ENCODE results near the gene MKRN3. TPM values are rescaled to one million over a fixed set of nuclear protein-coding genes. Genes with fewer than 3 reads are reported as not detected.

Gene MKRN3
- total RNA-seq, 2 experiments from 2014 or later, result 2.6 to 3.1 TPM

GRCh38 chr15:23616536-23616935 is 51.1 kb downstream of the MKRN3 start:
- Histone ChIP-seq H3K4me1 (ENCODE audit: insufficient read depth, low read length) (no peaks in the 10 kb centered on the region), H3K27me3 (ENCODE audit: control insufficient read depth in 1 of 2, insufficient read depth in 2 of 2, low read length in 2 of 2) (no peaks in the 10 kb centered on the region), H3K9me3 (ENCODE audit: control insufficient read depth in 1 of 2, insufficient read depth in 1 of 2, low read length in 2 of 2) (peaks cover 0 to 8% of the 10 kb centered on the region in 2 experiments), H3K4me3 (ENCODE audit: low read length) (no peak overlapping the region), H3K27ac (ENCODE audit: low read depth in 1 of 2, low read length in 2 of 2) (no peak overlapping the region), H3K36me3 (ENCODE audit: insufficient read depth, low read length) (no peaks in the 10 kb centered on the region)
- Mint-ChIP-seq H3K9me3 (peaks cover 10% of the 10 kb centered on the region), H3K4me1 (ENCODE audit: low read depth) (no peaks in the 10 kb centered on the region), H3K4me3 (no peak overlapping the region), H3K36me3 (ENCODE audit: low read depth) (no peaks in the 10 kb centered on the region), H3K27ac (no peak overlapping the region), H3K27me3 (no peaks in the 10 kb centered on the region)
- DNase-seq (no peak), ATAC-seq (ENCODE audit: poor library complexity) (no peak)
- CTCF ChIA-PET, result no interaction called here
- TF ChIP-seq CTCF (IDR thresholded peaks at IDR 0.05), result no peak
- intact Hi-C loops (cut with DNase I, micrococcal nuclease), result no loop called here
- POLR2A ChIA-PET, result no interaction called here

Small RNA genes lying within 50 kb of the gene (microRNA-seq; reads per million reads assigned to microRNA genes)
- not detected for gene MIR4508 (ENCODE audit: borderline microRNAs expressed, borderline replicate concordance)

Other genes starting within 250 kb of the MKRN3 start
- gene GOLGA6L26, start 231.5 kb upstream of the MKRN3 start, total RNA-seq, result not detected
- under 1 TPM; 0.14 TPM for gene GOLGA8S, start 210.9 kb upstream of the MKRN3 start, total RNA-seq
- gene GOLGA6L2, start 118.4 kb upstream of the MKRN3 start, total RNA-seq, result not detected
- not detected for gene MAGEL2, start 82.2 kb downstream of the MKRN3 start, total RNA-seq
- not detected for gene NDN, start 121.6 kb downstream of the MKRN3 start, total RNA-seq